ENCODE measurements around the gene TRIM65. TPM values are rescaled to one million over a fixed set of nuclear protein-coding genes. Genes with fewer than 3 reads are reported as not detected.

The TRIM65 gene
- total RNA-seq, 1 experiment from 2014 or later = 23.1 TPM

DNA sequence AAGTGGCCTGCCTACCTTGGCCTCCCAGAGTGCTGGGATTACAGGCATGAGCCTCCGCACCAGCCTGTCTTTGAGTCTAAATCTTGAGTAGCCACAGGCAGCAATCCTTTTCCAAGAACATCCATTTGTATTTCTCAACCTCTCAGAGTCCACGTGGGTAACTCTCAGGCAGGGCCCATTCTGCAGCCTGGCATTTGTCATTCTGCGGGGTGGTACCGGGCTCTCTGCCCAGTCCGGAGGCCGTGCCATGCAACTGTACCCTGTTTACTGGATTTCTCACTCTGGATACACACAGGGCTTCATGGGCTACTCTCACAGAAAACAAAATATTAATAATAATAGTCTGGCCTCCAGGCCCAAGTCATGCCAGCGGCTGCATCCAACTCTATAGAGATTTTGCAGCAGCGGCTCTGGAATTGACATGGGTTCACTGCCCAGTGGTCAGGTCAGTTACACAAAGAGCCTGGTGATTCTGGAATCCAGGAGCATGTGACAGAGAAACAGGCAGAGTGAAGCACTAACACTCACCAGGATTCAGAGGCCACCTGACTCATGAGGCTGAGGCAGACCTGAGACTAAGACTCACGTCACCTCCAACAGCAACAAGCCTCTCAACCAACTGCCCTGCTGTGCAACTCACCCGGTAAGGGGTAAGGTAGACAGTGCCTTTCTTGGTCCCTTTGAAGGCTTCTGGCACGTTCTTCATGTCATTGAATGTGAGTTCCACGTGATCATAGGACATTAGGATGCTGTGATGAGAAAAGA lies 45.6 kb downstream of the TRIM65 start:
- TF ChIP-seq, protein P1, sequence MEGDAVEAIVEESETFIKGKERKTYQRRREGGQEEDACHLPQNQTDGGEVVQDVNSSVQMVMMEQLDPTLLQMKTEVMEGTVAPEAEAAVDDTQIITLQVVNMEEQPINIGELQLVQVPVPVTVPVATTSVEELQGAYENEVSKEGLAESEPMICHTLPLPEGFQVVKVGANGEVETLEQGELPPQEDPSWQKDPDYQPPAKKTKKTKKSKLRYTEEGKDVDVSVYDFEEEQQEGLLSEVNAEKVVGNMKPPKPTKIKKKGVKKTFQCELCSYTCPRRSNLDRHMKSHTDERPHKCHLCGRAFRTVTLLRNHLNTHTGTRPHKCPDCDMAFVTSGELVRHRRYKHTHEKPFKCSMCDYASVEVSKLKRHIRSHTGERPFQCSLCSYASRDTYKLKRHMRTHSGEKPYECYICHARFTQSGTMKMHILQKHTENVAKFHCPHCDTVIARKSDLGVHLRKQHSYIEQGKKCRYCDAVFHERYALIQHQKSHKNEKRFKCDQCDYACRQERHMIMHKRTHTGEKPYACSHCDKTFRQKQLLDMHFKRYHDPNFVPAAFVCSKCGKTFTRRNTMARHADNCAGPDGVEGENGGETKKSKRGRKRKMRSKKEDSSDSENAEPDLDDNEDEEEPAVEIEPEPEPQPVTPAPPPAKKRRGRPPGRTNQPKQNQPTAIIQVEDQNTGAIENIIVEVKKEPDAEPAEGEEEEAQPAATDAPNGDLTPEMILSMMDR (IDR thresholded peaks at IDR 0.05; ENCODE audit: insufficient read depth in 1 of 2, low read depth in 1 of 2, low read length in 1 of 2, severe bottlenecking in 1 of 2, unreplicated experiment in 1 of 2) = no peak
- POLR2A ChIA-PET = interaction anchor here (1.0 kb wide), 1 partner anchor 71 kb away, joined by 3 read pairs; no protein-coding TSS in a partner anchor
- Histone ChIP-seq H3K9me3 (no peaks in the 10 kb centered on the region), H3K4me1 (peaks cover 21% of the 10 kb centered on the region), H3K27me3 (replicated peaks; ENCODE audit: control insufficient read depth, insufficient read depth, low read length) (no peaks in the 10 kb centered on the region), H3K4me3 (ENCODE audit: low read depth, low read length) (no peak overlapping the region), H3K36me3 (ENCODE audit: control insufficient read depth, insufficient read depth, low read length) (peaks cover 8% of the 10 kb centered on the region)
- no peak overlapping the region for H3K27ac Mint-ChIP-seq (ENCODE audit: unreplicated experiment)
- peaks cover 22% of the 10 kb centered on the region for H3K4me1 Mint-ChIP-seq (ENCODE audit: low read depth, unreplicated experiment)
- no peaks in the 10 kb centered on the region for H3K9me3 Mint-ChIP-seq (ENCODE audit: unreplicated experiment)
- no peak overlapping the region for H3K4me3 Mint-ChIP-seq (ENCODE audit: unreplicated experiment)
- peaks cover 33% of the 10 kb centered on the region for H3K36me3 Mint-ChIP-seq (ENCODE audit: insufficient read depth, unreplicated experiment)
- CTCF ChIA-PET = no interaction called here
- no peaks in the 10 kb centered on the region for H3K27me3 Mint-ChIP-seq (ENCODE audit: insufficient read depth, unreplicated experiment)
- DNase-seq = no peak
- intact Hi-C loops (cut with micrococcal nuclease; ENCODE audit: unreplicated experiment) = no loop called here
- no TSS peak for BruUV-seq (replicated peaks)

DNA sequence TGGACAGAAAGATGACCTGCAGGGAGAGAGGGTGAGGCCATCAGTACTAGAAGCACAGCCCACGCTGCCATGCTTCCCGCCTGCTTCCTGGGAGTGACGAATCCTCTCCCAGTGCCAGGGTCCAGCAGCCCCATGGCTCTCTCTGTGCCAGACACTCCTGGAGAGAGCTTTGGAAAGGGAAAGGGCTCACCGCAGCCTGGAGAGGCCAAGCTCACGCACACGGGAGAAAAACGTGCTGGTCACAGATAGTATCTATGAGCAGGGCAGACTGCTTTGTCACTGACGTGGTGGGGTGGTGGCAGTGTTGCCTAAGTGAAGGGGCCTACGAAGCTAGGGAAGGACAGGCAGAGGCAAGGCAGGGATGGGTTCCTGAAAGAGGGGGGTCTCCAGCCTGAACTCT lies 47.0 kb downstream of the TRIM65 start:
- intact Hi-C loops (cut with micrococcal nuclease; ENCODE audit: unreplicated experiment) = no loop called here
- no peak overlapping the region for H3K27ac Mint-ChIP-seq (ENCODE audit: unreplicated experiment)
- CTCF ChIA-PET = no interaction called here
- DNase-seq = no peak
- peaks cover 36% of the 10 kb centered on the region for H3K36me3 Mint-ChIP-seq (ENCODE audit: insufficient read depth, unreplicated experiment)
- POLR2A ChIA-PET = no interaction called here
- no peaks in the 10 kb centered on the region for H3K9me3 Mint-ChIP-seq (ENCODE audit: unreplicated experiment)
- TF ChIP-seq, protein P1 (IDR thresholded peaks at IDR 0.05; ENCODE audit: insufficient read depth in 1 of 2, low read depth in 1 of 2, low read length in 1 of 2, severe bottlenecking in 1 of 2, unreplicated experiment in 1 of 2) = no peak
- Histone ChIP-seq H3K4me1 (peaks cover 35% of the 10 kb centered on the region), H3K4me3 (ENCODE audit: low read depth, low read length) (no peak overlapping the region), H3K27me3 (replicated peaks; ENCODE audit: control insufficient read depth, insufficient read depth, low read length) (no peaks in the 10 kb centered on the region), H3K9me3 (no peaks in the 10 kb centered on the region), H3K36me3 (ENCODE audit: control insufficient read depth, insufficient read depth, low read length) (peaks cover 8% of the 10 kb centered on the region)
- no peaks in the 10 kb centered on the region for H3K27me3 Mint-ChIP-seq (ENCODE audit: insufficient read depth, unreplicated experiment)
- peaks cover 31% of the 10 kb centered on the region for H3K4me1 Mint-ChIP-seq (ENCODE audit: low read depth, unreplicated experiment)
- BruUV-seq (replicated peaks) = no TSS peak
- no peak overlapping the region for H3K4me3 Mint-ChIP-seq (ENCODE audit: unreplicated experiment)

DNA sequence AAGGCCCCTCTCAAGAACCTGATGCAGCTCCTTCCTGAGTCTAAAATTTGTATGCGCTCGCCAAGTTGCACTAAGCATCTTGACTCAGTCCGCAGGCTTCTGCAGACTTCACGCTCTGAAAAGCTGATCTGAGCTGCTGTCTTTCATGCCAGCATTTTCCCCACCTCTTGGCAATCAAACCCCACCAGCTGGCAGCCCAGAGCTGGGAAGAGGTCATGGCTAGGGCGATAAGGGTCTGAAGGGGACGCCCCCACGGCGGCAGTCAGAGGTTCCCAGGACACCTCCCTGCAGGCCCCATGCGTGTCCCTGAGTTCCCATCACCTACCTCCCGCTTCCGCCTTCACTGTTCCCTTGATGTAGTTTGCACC lies 47.5 kb downstream of the TRIM65 start:
- BruUV-seq (replicated peaks) = no TSS peak
- Mint-ChIP-seq H3K27ac (ENCODE audit: unreplicated experiment) (no peak overlapping the region), H3K4me3 (ENCODE audit: unreplicated experiment) (no peak overlapping the region), H3K27me3 (ENCODE audit: insufficient read depth, unreplicated experiment) (no peaks in the 10 kb centered on the region), H3K4me1 (ENCODE audit: low read depth, unreplicated experiment) (peaks cover 29% of the 10 kb centered on the region), H3K9me3 (ENCODE audit: unreplicated experiment) (no peaks in the 10 kb centered on the region), H3K36me3 (ENCODE audit: insufficient read depth, unreplicated experiment) (peaks cover 36% of the 10 kb centered on the region)
- ChIA-PET CTCF (no interaction called here), POLR2A (no interaction called here)
- Histone ChIP-seq H3K27me3 (replicated peaks; ENCODE audit: control insufficient read depth, insufficient read depth, low read length) (no peaks in the 10 kb centered on the region), H3K36me3 (ENCODE audit: control insufficient read depth, insufficient read depth, low read length) (peaks cover 8% of the 10 kb centered on the region), H3K4me1 (peaks cover 37% of the 10 kb centered on the region), H3K9me3 (no peaks in the 10 kb centered on the region), H3K4me3 (ENCODE audit: low read depth, low read length) (no peak overlapping the region)
- intact Hi-C loops (cut with micrococcal nuclease; ENCODE audit: unreplicated experiment) = no loop called here
- TF ChIP-seq, protein P1 (IDR thresholded peaks at IDR 0.05; ENCODE audit: insufficient read depth in 1 of 2, low read depth in 1 of 2, low read length in 1 of 2, severe bottlenecking in 1 of 2, unreplicated experiment in 1 of 2) = no peak
- DNase-seq = no peak
